Ectodermal cell (in vitro differentiated cells): ENCODE measurements around the gene MED23.

Source experiments
- H3K27ac ChIP-seq: 2 replicates; pipeline ENCODE4 v1.7.0; 2013; ENCODE audit warnings: mild to moderate bottlenecking, low read depth, low read length; ENCODE audit not compliant: insufficient read depth, poor library complexity, severe bottlenecking
- H3K27me3 ChIP-seq: 2 replicates; pipeline ENCODE4 v1.7.0; 2013; ENCODE audit warnings: mild to moderate bottlenecking, low read length; ENCODE audit not compliant: insufficient read depth, control insufficient read depth, poor library complexity, severe bottlenecking
- H3K36me3 ChIP-seq: one replicate; pipeline ENCODE4 v1.7.0; 2013; ENCODE audit warnings: low read length; ENCODE audit not compliant: control insufficient read depth, insufficient read depth
- H3K4me1 ChIP-seq: one replicate; pipeline ENCODE4 v1.7.0; 2013; ENCODE audit warnings: low read length; ENCODE audit not compliant: control insufficient read depth, insufficient read depth
- H3K4me3 ChIP-seq: 2 replicates; pipeline ENCODE4 v1.7.0; 2013; ENCODE audit warnings: low read depth, low read length, control low read depth; ENCODE audit not compliant: insufficient read depth
- H3K9me3 ChIP-seq: 2 replicates; pipeline ENCODE4 v1.7.0; 2013; ENCODE audit warnings: mild to moderate bottlenecking, low read length, moderate library complexity; ENCODE audit not compliant: control insufficient read depth
- WGBS, 2 experiments: methylation state at CpG; one replicate each; pipeline ENCODE4 v1.1.7; 2013; ENCODE audit warnings: missing lambda C conversion rate in 2 of 2; 5-methylcytosine and 5-hydroxymethylcytosine counted together

The MED23 gene

GRCh38 chr6:131615275-131615674 lies 12.8 kb downstream of the MED23 start:
- Histone ChIP-seq H3K9me3 (no peaks in the 10 kb centered on the region), H3K27me3 (no peaks in the 10 kb centered on the region), H3K27ac (no peak overlapping the region), H3K36me3 (peaks cover 22% of the 10 kb centered on the region), H3K4me3 (no peak overlapping the region), H3K4me1 (no peaks in the 10 kb centered on the region)
- 97 to 99% methylated on average over 3 of the region's 4 CpGs for WGBS, 2 experiments

DNA sequence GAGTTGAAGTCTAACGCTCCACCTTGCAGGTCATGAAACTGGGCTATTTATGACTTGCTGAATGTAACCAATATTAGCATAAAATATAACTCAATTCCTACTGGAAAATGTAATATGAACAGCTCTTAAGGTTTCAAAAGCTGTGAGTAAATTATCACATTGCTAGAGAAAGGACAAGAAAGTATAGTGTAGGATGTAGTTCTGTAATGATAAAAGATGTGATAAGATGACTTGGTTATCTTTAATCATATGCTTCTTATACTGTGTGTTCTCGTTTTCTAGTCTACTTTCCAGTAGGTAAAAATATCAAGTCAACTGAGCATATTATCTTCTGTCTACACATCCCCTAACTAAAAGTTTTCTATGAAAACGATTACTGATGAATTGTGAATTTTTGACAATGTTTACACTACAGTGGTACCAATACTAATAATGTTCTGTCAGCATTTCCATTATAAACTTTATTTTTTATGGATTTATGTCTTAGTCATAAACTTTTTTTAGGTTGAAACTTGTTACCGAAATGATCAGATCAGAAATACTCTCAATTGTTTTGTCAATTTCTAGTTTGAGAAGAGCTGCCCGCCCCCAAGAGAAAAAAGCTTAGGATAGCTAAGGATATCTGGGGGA lies 14.6 kb downstream of the MED23 start:
- Histone ChIP-seq H3K4me3 (no peak overlapping the region), H3K36me3 (peaks cover 23% of the 10 kb centered on the region), H3K27ac (no peak overlapping the region), H3K27me3 (no peaks in the 10 kb centered on the region), H3K9me3 (no peaks in the 10 kb centered on the region), H3K4me1 (no peaks in the 10 kb centered on the region)
- WGBS, 2 experiments, result 92 to 95% methylated on average over 2 to 4 of the region's 5 CpGs

DNA sequence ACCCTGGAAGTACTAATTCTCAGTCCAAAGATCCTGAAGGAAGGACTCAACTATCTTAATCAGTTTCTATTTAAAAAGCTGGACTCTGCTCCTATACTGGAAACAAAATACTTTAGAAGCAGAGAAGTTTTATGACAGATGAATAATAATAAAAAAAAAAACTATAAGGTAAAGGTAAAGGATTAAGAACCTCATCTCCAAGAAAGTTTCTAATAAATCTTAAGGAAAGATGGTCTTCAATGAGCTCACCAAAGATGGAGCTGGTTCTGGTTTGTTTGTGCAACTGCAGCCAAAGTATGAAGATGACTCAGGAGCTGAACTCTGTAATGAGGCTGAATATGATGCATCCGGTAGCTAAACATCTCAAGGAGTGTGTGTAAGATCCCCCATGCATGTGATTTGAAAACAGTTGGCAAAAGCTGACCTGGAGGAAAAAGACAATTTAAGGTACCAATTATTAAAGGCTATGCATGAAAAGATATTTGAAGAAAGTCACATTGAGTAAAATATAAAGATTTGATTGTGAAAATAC lies 25.2 kb downstream of the MED23 start:
- Histone ChIP-seq H3K9me3 (no peaks in the 10 kb centered on the region), H3K4me1 (no peaks in the 10 kb centered on the region), H3K27ac (no peak overlapping the region), H3K4me3 (no peak overlapping the region), H3K27me3 (no peaks in the 10 kb centered on the region), H3K36me3 (peaks cover 12% of the 10 kb centered on the region)
- 96 to 100% methylated on average over 1 of the region's 1 CpG for WGBS, 2 experiments

GRCh38 chr6:131600716-131601115 lies 27.3 kb downstream of the MED23 start:
- Histone ChIP-seq H3K27me3 (no peaks in the 10 kb centered on the region), H3K4me3 (no peak overlapping the region), H3K9me3 (no peaks in the 10 kb centered on the region), H3K4me1 (no peaks in the 10 kb centered on the region), H3K27ac (no peak overlapping the region), H3K36me3 (peaks cover 14% of the 10 kb centered on the region)
- 94 to 100% methylated on average over 3 to 4 of the region's 4 CpGs for WGBS, 2 experiments

DNA sequence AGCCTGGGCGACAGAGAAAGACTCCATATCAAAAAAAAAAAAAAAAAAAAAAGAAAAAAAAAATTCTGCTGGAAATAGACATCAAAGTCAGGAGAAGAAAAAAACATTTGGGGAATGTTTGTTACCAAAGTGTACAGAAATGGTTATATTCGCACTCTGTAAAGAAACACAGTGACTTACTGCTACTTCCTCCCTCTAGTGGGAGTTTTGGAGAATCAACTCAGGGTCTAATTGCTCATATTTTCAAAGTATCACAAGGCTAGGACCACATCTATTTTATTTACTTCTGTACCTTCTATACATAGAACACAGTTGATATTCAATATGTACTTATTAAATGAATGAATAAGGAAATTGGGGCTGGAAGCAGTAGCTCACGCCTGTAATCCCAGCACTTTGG lies 30.6 kb downstream of the MED23 start:
- Histone ChIP-seq H3K27ac (no peak overlapping the region), H3K9me3 (no peaks in the 10 kb centered on the region), H3K27me3 (no peaks in the 10 kb centered on the region), H3K4me1 (no peaks in the 10 kb centered on the region), H3K36me3 (peaks cover 21% of the 10 kb centered on the region), H3K4me3 (no peak overlapping the region)
- WGBS, 2 experiments, result 78 to 80% methylated on average over 2 of the region's 3 CpGs

GRCh38 chr6:131594074-131594473 lies 34.0 kb downstream of the MED23 start:
- H3K4me1 ChIP-seq, result no peaks in the 10 kb centered on the region
- H3K36me3 ChIP-seq, result peaks cover 14% of the 10 kb centered on the region
- WGBS, 2 experiments, result 92 to 96% methylated on average over 10 to 11 of the region's 11 CpGs
- H3K4me3 ChIP-seq, result no peak overlapping the region
- H3K27me3 ChIP-seq, result no peaks in the 10 kb centered on the region
- no peaks in the 10 kb centered on the region for H3K9me3 ChIP-seq
- no peak overlapping the region for H3K27ac ChIP-seq

DNA sequence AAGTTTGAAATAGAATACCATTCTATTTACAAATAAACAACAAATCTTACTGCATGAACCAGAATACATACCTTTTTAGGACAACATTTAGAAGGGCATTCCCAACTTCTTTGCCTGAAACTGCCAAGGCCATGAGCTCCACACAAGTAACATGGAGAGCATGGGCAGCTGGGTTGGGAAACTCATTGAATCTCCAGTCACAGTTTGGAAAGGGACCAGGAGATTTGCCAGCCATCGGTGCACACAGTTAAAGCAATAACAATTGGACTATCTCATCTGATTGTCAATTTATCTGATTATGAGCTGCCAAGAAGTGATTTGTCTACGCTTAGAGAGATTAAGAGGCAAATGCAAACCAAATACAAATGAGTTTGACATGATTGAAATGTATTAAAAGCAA lies 35.1 kb downstream of the MED23 start:
- Histone ChIP-seq H3K9me3 (no peaks in the 10 kb centered on the region), H3K36me3 (peaks cover 9% of the 10 kb centered on the region), H3K27ac (no peak overlapping the region), H3K4me3 (no peak overlapping the region), H3K27me3 (no peaks in the 10 kb centered on the region), H3K4me1 (no peaks in the 10 kb centered on the region)
- WGBS, 2 experiments, result 93 to 100% methylated on average over 2 of the region's 2 CpGs

DNA sequence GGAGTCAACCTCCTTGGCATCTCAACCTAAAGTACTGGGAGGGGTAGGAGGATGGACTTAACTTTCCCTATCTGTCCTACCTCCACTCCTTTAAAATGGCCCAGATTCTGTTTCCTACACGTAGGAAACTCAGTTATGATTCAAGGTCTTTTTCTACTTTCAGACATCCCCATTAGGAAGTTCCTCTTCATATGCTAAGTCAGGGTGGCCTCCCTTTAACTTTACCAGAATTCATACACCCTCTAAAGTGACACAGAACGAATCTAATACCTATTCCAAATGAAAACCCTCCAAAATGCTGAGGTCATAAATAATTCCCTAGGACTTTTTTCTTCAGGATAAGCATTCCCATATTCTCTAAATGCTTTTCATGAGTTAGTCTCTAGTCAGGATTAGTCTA lies 39.4 kb downstream of the MED23 start:
- no peaks in the 10 kb centered on the region for H3K27me3 ChIP-seq
- H3K9me3 ChIP-seq, result no peaks in the 10 kb centered on the region
- WGBS, 2 experiments, result 84 to 87% methylated on average over 2 of the region's 2 CpGs
- no peaks in the 10 kb centered on the region for H3K36me3 ChIP-seq
- no peak overlapping the region for H3K27ac ChIP-seq
- H3K4me3 ChIP-seq, result no peak overlapping the region
- no peaks in the 10 kb centered on the region for H3K4me1 ChIP-seq

DNA sequence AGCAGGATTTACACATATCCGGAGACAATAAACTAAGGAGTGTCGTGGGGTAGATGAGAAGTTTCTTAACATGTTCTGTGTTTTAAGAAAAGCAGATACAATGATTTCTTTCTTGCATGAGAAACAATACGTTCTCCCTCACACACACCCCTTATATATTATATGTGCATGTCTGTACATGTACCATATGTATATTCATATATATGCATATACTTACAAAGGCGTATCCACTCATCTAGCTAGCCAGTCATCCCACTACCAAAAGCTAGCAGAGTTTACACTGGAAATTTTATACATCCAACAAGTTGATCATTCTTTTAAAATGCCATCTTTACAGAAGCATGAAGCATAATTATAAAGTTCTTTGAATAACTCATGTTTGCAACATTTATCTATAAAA lies 40.1 kb downstream of the MED23 start:
- Histone ChIP-seq H3K4me3 (no peak overlapping the region), H3K36me3 (no peaks in the 10 kb centered on the region), H3K27ac (no peak overlapping the region), H3K27me3 (no peaks in the 10 kb centered on the region), H3K9me3 (no peaks in the 10 kb centered on the region), H3K4me1 (no peaks in the 10 kb centered on the region)
- WGBS, 2 experiments, result 83 to 93% methylated on average over 1 to 3 of the region's 4 CpGs

DNA sequence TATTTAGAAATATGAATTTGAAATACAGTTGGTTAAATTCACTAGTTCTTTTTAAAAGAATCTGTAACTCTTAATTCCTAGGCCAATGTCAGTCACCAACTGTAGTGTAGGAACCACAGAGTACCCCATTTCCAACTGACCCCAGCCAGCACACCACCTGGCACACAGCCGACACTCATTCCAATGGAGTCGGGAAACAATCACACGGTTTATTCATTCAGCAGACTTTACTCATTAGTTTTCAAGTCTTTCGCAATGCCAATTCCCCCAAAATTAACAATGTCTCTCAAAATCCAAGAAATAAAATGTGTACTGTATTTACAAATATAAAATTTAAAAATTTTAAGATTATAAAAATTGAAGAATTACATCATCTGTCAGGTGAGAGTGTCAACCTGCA lies 41.5 kb downstream of the MED23 start:
- no peaks in the 10 kb centered on the region for H3K4me1 ChIP-seq
- no peaks in the 10 kb centered on the region for H3K9me3 ChIP-seq
- no peaks in the 10 kb centered on the region for H3K27me3 ChIP-seq
- no peak overlapping the region for H3K27ac ChIP-seq
- H3K36me3 ChIP-seq, result no peaks in the 10 kb centered on the region
- WGBS, 2 experiments, result 91 to 97% methylated on average over 4 of the region's 4 CpGs
- H3K4me3 ChIP-seq, result no peak overlapping the region

- Histone ChIP-seq H3K4me3 (no peak overlapping the region), H3K27me3 (no peaks in the 10 kb centered on the region), H3K36me3 (no peaks in the 10 kb centered on the region), H3K4me1 (no peaks in the 10 kb centered on the region), H3K27ac (no peak overlapping the region), H3K9me3 (no peaks in the 10 kb centered on the region)
These were observed 46.5 kb downstream of the MED23 start for GRCh38 chr6:131581523-131581922.
